ENCODE data around the gene STIP1.

GRCh38 chr11:64196626-64197025 lies 10.7 kb downstream of the STIP1 start:
- TF ChIP-seq, protein P1, sequence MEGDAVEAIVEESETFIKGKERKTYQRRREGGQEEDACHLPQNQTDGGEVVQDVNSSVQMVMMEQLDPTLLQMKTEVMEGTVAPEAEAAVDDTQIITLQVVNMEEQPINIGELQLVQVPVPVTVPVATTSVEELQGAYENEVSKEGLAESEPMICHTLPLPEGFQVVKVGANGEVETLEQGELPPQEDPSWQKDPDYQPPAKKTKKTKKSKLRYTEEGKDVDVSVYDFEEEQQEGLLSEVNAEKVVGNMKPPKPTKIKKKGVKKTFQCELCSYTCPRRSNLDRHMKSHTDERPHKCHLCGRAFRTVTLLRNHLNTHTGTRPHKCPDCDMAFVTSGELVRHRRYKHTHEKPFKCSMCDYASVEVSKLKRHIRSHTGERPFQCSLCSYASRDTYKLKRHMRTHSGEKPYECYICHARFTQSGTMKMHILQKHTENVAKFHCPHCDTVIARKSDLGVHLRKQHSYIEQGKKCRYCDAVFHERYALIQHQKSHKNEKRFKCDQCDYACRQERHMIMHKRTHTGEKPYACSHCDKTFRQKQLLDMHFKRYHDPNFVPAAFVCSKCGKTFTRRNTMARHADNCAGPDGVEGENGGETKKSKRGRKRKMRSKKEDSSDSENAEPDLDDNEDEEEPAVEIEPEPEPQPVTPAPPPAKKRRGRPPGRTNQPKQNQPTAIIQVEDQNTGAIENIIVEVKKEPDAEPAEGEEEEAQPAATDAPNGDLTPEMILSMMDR (IDR thresholded peaks at IDR 0.05; ENCODE audit: control extremely low read depth in 1 of 3, insufficient read depth in 1 of 3, low read depth in 1 of 3, low read length in 3 of 3) = no peak
- TF ChIP-seq CEBPB (IDR thresholded peaks at IDR 0.05; ENCODE audit: low read depth, low read length) (no peak), SRF (IDR thresholded peaks at IDR 0.05; ENCODE audit: low read depth, low read length) (no peak), RAD21 (IDR thresholded peaks at IDR 0.05 in 1 of 2, conservative IDR thresholded peaks at IDR 0.05 in 1 of 2; ENCODE audit: low read depth in 2 of 2, low read length in 2 of 2) (no peak), EZH2 (IDR thresholded peaks at IDR 0.05; ENCODE audit: low read depth, low read length, severe bottlenecking) (no peak), JUND (IDR thresholded peaks at IDR 0.05; ENCODE audit: low read length) (no peak), POU5F1 (IDR thresholded peaks at IDR 0.05; ENCODE audit: low read depth, low read length) (no peak), YY1 (IDR thresholded peaks at IDR 0.05; ENCODE audit: low read depth, low read length) (no peak), ZNF274 (IDR thresholded peaks at IDR 0.05; ENCODE audit: borderline replicate concordance, extremely low read depth, low read length) (no peak), KDM1A (IDR thresholded peaks at IDR 0.05; ENCODE audit: borderline replicate concordance, low read length) (no peak)
- TF ChIP-seq, protein P2, sequence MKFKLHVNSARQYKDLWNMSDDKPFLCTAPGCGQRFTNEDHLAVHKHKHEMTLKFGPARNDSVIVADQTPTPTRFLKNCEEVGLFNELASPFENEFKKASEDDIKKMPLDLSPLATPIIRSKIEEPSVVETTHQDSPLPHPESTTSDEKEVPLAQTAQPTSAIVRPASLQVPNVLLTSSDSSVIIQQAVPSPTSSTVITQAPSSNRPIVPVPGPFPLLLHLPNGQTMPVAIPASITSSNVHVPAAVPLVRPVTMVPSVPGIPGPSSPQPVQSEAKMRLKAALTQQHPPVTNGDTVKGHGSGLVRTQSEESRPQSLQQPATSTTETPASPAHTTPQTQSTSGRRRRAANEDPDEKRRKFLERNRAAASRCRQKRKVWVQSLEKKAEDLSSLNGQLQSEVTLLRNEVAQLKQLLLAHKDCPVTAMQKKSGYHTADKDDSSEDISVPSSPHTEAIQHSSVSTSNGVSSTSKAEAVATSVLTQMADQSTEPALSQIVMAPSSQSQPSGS (IDR thresholded peaks at IDR 0.05; ENCODE audit: low read length) = no peak
- TF ChIP-seq, protein P3, sequence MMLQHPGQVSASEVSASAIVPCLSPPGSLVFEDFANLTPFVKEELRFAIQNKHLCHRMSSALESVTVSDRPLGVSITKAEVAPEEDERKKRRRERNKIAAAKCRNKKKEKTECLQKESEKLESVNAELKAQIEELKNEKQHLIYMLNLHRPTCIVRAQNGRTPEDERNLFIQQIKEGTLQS (IDR thresholded peaks at IDR 0.05; ENCODE audit: insufficient read depth, low read depth, low read length) = no peak

Data from H1 (cell line).